Activated CD8-positive, alpha-beta T cell treated with anti-CD3 and anti-CD28 coated beads, Interleukin-2, amount 10 ng/mL, durations not matched to agents 7 days and 5 days (primary cell): ENCODE results near the gene TMEM151B. TPM values are rescaled to one million over a fixed set of nuclear protein-coding genes. Genes with fewer than 3 reads are reported as not detected.
"Not testable (repeated sequence)": the region's sequence is repeated elsewhere in the genome, so short reads cannot be mapped to it uniquely, and the experiment has no call there.

Source experiments
- ATAC-seq: fragments of 150-1000 bp; cut with Tn5 transposase; one replicate; pipeline ENCODE4 v1.10.0; 2021; ENCODE audit warnings: moderate library complexity
- CTCF ChIA-PET: fragments of 350-600 bp; sonication (Branson Sonifier 250); formaldehyde crosslinking; loops from one replicate; lab custom pipeline; 2021; ENCODE audit warnings: antibody characterized with exemption; lab: Charles Lee
- POLR2A ChIA-PET: fragments of 350-600 bp; sonication (Branson Sonifier 250); formaldehyde crosslinking; loops from one replicate; lab custom pipeline; 2021; ENCODE audit warnings: antibody characterized with exemption; lab: Charles Lee
- DNase-seq: peaks from one replicate; pipeline ENCODE4 v3.0.0-alpha.2; 2020
- H3K27ac Mint-ChIP-seq: one replicate; pipeline ENCODE4 v1.8.0; 2021; ENCODE audit warnings: mild to moderate bottlenecking, mixed read lengths
- H3K27me3 Mint-ChIP-seq: one replicate; pipeline ENCODE4 v1.8.0; 2021; ENCODE audit warnings: low read depth, mixed read lengths
- H3K36me3 Mint-ChIP-seq: one replicate; pipeline ENCODE4 v1.8.0; 2021; ENCODE audit warnings: low read depth, mixed read lengths
- H3K4me1 Mint-ChIP-seq: one replicate; pipeline ENCODE4 v1.8.0; 2021; ENCODE audit warnings: low read depth, mixed read lengths
- H3K4me3 Mint-ChIP-seq: one replicate; pipeline ENCODE4 v1.8.0; 2021; ENCODE audit warnings: mild to moderate bottlenecking, mixed read lengths
- H3K9me3 Mint-ChIP-seq: one replicate; pipeline ENCODE4 v1.8.0; 2022; ENCODE audit warnings: mixed read lengths; ENCODE audit not compliant: insufficient read depth
- total RNA-seq, 2 experiments: library from RNA; stranded (reverse); gene quantifications; one replicate each; pipeline ENCODE4 v1.2.3, GENCODE V29; 2021

The TMEM151B gene
- total RNA-seq, 2 experiments from 2014 or later, result not detected

- ATAC-seq, CTCF ChIA-PET, H3K9me3 Mint-ChIP-seq, POLR2A ChIA-PET, DNase-seq, H3K4me1 Mint-ChIP-seq, H3K27ac Mint-ChIP-seq, H3K4me3 Mint-ChIP-seq, H3K36me3 Mint-ChIP-seq: not testable (repeated sequence)
- H3K27me3 Mint-ChIP-seq, result peaks cover 29% of the 10 kb centered on the region
Observed at GRCh38 chr6:44328203-44328602, 58.0 kb downstream of the TMEM151B start.

GRCh38 chr6:44329858-44330257 lies 59.6 kb downstream of the TMEM151B start:
- POLR2A ChIA-PET, result no interaction called here
- no peak for DNase-seq
- H3K4me1 Mint-ChIP-seq, result no peaks in the 10 kb centered on the region
- no peak overlapping the region for H3K4me3 Mint-ChIP-seq
- no peaks in the 10 kb centered on the region for H3K9me3 Mint-ChIP-seq
- CTCF ChIA-PET, result interaction anchor here (1.1 to 1.4 kb wide), 4 partner anchors 9 to 62 kb away, joined by 4 to 6 read pairs (median 4); partner anchors contain the start of gene AARS2
- H3K27me3 Mint-ChIP-seq, result peaks cover 30% of the 10 kb centered on the region
- ATAC-seq, result no peak
- no peaks in the 10 kb centered on the region for H3K36me3 Mint-ChIP-seq
- no peak overlapping the region for H3K27ac Mint-ChIP-seq

- H3K36me3 Mint-ChIP-seq, result no peaks in the 10 kb centered on the region
Observed at GRCh38 chr6:44332585-44332984, 62.3 kb downstream of the TMEM151B start.

GRCh38 chr6:44333273-44333919 lies 63.1 kb downstream of the TMEM151B start:
- POLR2A ChIA-PET, result interaction anchor here (1.2 kb wide), 1 partner anchor 66 kb away, joined by 3 read pairs; no protein-coding TSS in a partner anchor
- DNase-seq, result no peak
- peaks cover 26% of the 10 kb centered on the region for H3K27me3 Mint-ChIP-seq
- no peak overlapping the region for H3K4me3 Mint-ChIP-seq
- H3K4me1 Mint-ChIP-seq, result no peaks in the 10 kb centered on the region
- no peaks in the 10 kb centered on the region for H3K9me3 Mint-ChIP-seq
- no peak overlapping the region for H3K27ac Mint-ChIP-seq
- no peaks in the 10 kb centered on the region for H3K36me3 Mint-ChIP-seq
- CTCF ChIA-PET, result interaction anchor here (2.1 to 10.4 kb wide), 2 partner anchors 20 to 66 kb away, joined by 7 to 137 read pairs; partner anchors contain the start of genes AARS2, NFKBIE and TMEM151B
- ATAC-seq, result no peak

More at GRCh38 chr6:44332585-44332984, 62.3 kb downstream of the TMEM151B start:
- no peak overlapping the region for H3K27ac Mint-ChIP-seq
- H3K27me3 Mint-ChIP-seq, result peaks cover 34% of the 10 kb centered on the region
- no peaks in the 10 kb centered on the region for H3K9me3 Mint-ChIP-seq
- CTCF ChIA-PET, result interaction anchor here (2.1 to 10.4 kb wide), 2 partner anchors 20 to 65 kb away, joined by 7 to 137 read pairs; partner anchors contain the start of genes AARS2, NFKBIE and TMEM151B
- POLR2A ChIA-PET, result interaction anchor here (0.6 kb wide), 1 partner anchor 60 kb away, joined by 3 read pairs; no protein-coding TSS in a partner anchor
- DNase-seq (no peak), ATAC-seq (no peak)
- H3K4me3 Mint-ChIP-seq, result no peak overlapping the region
- H3K4me1 Mint-ChIP-seq, result no peaks in the 10 kb centered on the region

- H3K36me3 Mint-ChIP-seq, result no peaks in the 10 kb centered on the region
- no peak overlapping the region for H3K27ac Mint-ChIP-seq
- ChIA-PET CTCF (interaction anchor here (2.1 to 10.4 kb wide), 3 partner anchors 21 to 67 kb away, joined by 7 to 137 read pairs (median 12); partner anchors contain the start of genes AARS2, NFKBIE and TMEM151B), POLR2A (interaction anchor here (1.2 kb wide), 1 partner anchor 66 kb away, joined by 3 read pairs; no protein-coding TSS in a partner anchor)
- DNase-seq, result no peak
- no peak for ATAC-seq
- no peaks in the 10 kb centered on the region for H3K9me3 Mint-ChIP-seq
- H3K4me3 Mint-ChIP-seq, result no peak overlapping the region
- no peaks in the 10 kb centered on the region for H3K4me1 Mint-ChIP-seq
- H3K27me3 Mint-ChIP-seq, result peaks cover 22% of the 10 kb centered on the region
Observed at GRCh38 chr6:44333942-44334341, 63.7 kb downstream of the TMEM151B start.

- Mint-ChIP-seq H3K4me3 (no peak overlapping the region), H3K27me3 (peaks cover 10% of the 10 kb centered on the region), H3K4me1 (no peaks in the 10 kb centered on the region), H3K27ac (no peak overlapping the region), H3K9me3 (no peaks in the 10 kb centered on the region), H3K36me3 (no peaks in the 10 kb centered on the region)
- ATAC-seq (no peak), DNase-seq (no peak)
- ChIA-PET POLR2A (no interaction called here), CTCF (interaction anchor here (1.1 to 10.4 kb wide), 7 partner anchors 15 to 240 kb away, joined by 3 to 137 read pairs (median 5); partner anchors contain the start of genes AARS2, NFKBIE and TMEM151B)
Observed at GRCh38 chr6:44335631-44336030, 65.4 kb downstream of the TMEM151B start.

GRCh38 chr6:44338228-44339122 lies 68.2 kb downstream of the TMEM151B start:
- POLR2A ChIA-PET, result no interaction called here
- Mint-ChIP-seq H3K9me3 (no peaks in the 10 kb centered on the region), H3K27me3 (peaks cover 26% of the 10 kb centered on the region), H3K4me1 (peaks cover 2% of the 10 kb centered on the region), H3K4me3 (no peak overlapping the region), H3K27ac (no peak overlapping the region), H3K36me3 (no peaks in the 10 kb centered on the region)
- CTCF ChIA-PET, result interaction anchor here (0.9 to 10.4 kb wide), 17 partner anchors 9 to 243 kb away, joined by 3 to 137 read pairs (median 4); partner anchors contain the start of genes AARS2, NFKBIE and TMEM151B
- ATAC-seq, result peak; percentile 91
- peak; percentile 80 for DNase-seq

- Mint-ChIP-seq H3K4me1 (peaks cover 2% of the 10 kb centered on the region), H3K27ac (no peak overlapping the region), H3K9me3 (no peaks in the 10 kb centered on the region), H3K27me3 (peaks cover 34% of the 10 kb centered on the region), H3K4me3 (no peak overlapping the region), H3K36me3 (no peaks in the 10 kb centered on the region)
- CTCF ChIA-PET, result interaction anchor here (0.8 to 10.4 kb wide), 13 partner anchors 10 to 244 kb away, joined by 3 to 137 read pairs (median 4); partner anchors contain the start of genes AARS2, NFKBIE and TMEM151B
- POLR2A ChIA-PET, result no interaction called here
- ATAC-seq, result no peak
- DNase-seq, result no peak
Observed at GRCh38 chr6:44339301-44339700, 69.1 kb downstream of the TMEM151B start.

- Mint-ChIP-seq H3K36me3 (no peaks in the 10 kb centered on the region), H3K4me1 (peaks cover 2% of the 10 kb centered on the region), H3K27me3 (peaks cover 39% of the 10 kb centered on the region), H3K9me3 (no peaks in the 10 kb centered on the region), H3K4me3 (no peak overlapping the region), H3K27ac (no peak overlapping the region)
- ChIA-PET CTCF (interaction anchor here (0.8 to 10.4 kb wide), 11 partner anchors 11 to 177 kb away, joined by 3 to 137 read pairs (median 4); partner anchors contain the start of genes AARS2, NFKBIE and TMEM151B), POLR2A (no interaction called here)
- no peak for DNase-seq
- ATAC-seq, result no peak
Observed at GRCh38 chr6:44339763-44340625, 69.7 kb downstream of the TMEM151B start.

- ATAC-seq, result no peak
- no peak for DNase-seq
- peaks cover 2% of the 10 kb centered on the region for H3K4me1 Mint-ChIP-seq
- H3K4me3 Mint-ChIP-seq, result no peak overlapping the region
- ChIA-PET CTCF (interaction anchor here (1.0 to 4.7 kb wide), 2 partner anchors 28 to 74 kb away, joined by 3 to 31 read pairs; partner anchors contain the start of genes AARS2 and NFKBIE), POLR2A (no interaction called here)
- H3K27ac Mint-ChIP-seq, result no peak overlapping the region
- no peaks in the 10 kb centered on the region for H3K9me3 Mint-ChIP-seq
- peaks cover 48% of the 10 kb centered on the region for H3K27me3 Mint-ChIP-seq
- no peaks in the 10 kb centered on the region for H3K36me3 Mint-ChIP-seq
Observed at GRCh38 chr6:44341095-44341890, 71.0 kb downstream of the TMEM151B start.
